ENCODE measurements around the gene NFASC.

Gene NFASC

GRCh38 chr1:205016584-205016983 lies 145.9 kb downstream of the NFASC start:
- no peak for DNase-seq

- DNase-seq: no peak
Measured at GRCh38 chr1:205017001-205017400, 146.3 kb downstream of the NFASC start.

DNA sequence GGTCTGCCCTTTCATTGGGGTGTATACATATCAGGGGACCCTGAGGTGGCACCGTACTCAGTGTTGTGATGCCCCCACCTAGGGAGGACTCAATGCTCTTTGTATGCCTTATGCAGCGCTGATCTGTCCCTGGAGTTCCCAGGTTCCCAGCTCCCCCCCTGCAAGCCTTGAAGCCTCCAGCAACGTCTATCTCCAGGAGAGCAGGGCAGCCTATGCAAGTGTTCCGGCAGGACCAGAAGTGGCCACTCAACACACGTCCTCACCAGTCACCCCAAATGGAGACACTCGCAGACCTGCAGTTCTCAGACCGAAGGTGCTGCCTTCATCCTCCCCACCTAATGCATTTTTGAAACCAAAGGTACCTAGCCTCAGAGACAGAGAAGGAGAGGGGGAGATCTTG lies 147.1 kb downstream of the NFASC start:
- DNase-seq: no peak

DNA sequence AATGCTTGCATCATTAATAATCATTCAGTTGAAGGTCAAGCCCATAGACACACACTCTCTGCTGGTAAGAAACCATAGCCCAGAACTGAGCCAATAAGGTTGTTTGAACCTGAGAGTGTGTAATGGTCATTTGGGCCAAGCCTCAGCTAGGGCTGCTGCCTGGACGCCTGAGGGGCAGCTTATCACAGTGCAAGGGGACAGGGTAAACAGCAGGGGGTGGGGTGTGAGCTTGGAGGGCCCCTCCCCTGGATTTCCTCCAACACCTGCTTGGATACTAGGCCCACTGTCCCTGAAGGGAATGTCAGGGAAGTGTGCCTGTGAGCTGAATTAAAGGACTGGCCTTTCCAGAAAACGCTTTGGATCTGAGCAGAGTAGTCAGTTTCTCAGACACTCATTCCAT lies 147.7 kb downstream of the NFASC start:
- no peak for DNase-seq

DNA sequence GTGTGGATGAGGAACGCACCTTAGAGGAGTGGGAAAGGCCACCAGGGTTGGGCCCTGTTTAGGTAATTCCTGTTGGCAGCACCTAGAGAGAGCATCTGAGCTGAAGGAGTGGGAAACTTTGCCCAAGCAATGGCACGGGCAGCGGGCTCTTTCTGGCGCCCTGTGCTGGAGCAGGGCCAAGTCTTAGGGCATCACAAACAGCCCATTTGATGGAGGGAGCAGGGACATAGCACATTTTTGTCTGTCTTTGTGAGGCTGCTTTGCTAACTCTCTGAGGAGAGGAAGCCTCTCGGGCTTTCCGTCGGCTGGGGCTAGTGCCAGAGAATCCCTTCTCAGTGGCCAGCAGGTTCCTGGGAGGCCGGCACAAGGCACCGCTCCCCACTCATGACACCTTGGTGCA lies 149.8 kb downstream of the NFASC start:
- DNase-seq: no peak

- DNase-seq: no peak
Measured at GRCh38 chr1:205024679-205025078, 154.0 kb downstream of the NFASC start.

DNA sequence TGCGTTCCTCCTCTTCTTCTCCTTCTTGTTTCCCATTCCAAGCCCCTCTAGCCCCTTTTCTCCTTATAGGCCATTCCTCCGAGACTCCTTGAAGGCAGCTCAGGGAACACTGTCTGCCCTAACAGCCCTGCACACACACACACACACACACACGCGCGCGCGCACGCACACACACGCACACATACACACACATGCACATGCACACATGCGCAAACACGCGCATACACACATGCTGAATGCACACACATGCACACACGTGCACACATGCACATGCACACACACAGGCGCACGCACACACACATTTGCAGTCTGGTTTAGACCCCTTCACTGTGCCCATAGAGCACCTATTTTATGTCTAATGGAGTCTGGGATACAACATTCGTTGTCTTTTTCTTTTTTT lies 154.6 kb downstream of the NFASC start:
- DNase-seq: no peak

DNA sequence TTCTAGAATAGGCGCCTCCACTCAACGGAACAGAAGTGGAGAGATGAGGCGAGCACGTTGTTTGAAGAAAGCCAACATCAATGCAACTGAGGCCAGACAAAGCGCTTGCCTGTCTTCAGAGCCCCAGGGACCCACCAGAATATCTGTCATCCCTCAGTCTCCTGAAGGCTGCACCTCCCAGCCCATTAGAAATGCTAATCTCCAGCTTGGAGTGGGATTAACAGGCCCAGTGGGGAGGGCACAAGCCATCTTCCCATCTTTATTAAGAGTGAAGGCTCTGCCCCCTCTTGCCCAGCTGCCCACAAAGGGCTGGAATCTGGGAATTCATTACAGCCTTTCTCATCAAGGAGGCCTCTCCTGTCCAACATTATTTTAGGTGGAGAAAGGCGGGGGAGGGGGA lies 155.5 kb downstream of the NFASC start:
- DNase-seq: no peak

- DNase-seq: no peak
Measured at GRCh38 chr1:205028390-205028789, 157.7 kb downstream of the NFASC start.

DNA sequence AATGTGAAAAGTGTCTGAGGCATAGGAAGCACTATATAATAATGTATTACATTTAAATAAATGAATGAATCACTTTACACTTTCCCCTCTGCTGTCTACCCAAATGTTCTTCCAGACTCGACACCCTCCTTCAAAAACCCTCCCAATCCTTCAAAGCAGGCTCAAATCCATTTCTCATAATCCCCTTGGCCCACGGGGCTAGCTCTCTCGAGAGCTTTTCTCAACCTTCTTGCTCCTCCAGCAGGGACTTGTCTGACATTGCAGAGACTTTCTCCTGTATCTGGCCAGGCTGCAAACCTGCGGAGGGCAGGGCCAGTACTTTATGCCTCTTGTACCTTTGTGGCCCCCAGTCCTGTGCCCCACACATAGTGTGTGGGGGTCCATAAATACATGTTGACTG lies 158.3 kb downstream of the NFASC start:
- no peak for DNase-seq

DNA sequence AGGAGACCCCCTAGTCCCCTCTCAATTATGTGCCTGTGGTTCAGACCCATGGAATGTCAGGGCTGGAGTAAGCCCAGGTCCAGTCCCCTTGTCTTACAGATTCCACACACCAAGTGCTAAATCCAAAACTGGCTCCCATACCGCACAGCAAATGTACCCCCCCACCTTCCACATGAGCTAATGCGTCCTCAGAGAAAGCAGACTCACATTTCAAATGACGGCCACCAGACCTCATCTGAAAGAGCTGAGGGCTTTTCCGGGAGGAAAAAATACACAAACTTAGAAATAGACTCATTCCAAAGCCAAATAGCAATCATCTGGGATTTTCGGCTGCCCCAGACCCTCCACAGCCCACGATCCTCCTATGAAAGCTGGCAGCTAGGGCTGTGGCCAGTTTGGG lies 159.6 kb downstream of the NFASC start:
- no peak for DNase-seq

- DNase-seq: no peak
Measured at GRCh38 chr1:205030896-205031295, 160.2 kb downstream of the NFASC start.

DNA sequence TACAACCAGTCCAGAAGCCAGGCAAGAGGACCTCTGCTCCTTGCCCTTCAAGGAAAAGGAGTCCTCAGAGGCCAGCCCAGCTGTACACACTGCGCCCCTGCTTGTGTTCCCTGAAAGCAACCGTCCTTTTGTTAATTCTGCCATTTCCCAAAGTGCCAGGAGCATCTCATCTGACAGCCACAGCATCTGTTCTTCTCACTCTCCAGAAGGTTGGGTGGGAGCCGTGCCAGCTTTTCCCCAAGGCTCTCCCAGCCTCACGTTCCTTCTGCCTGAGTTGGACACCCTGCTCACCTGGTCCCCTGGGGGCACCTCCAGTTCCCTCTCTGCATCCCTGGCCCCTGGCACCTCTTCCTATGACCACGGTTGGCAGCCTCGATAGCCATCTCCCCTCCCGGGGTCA lies 161.8 kb downstream of the NFASC start:
- DNase-seq: no peak

DNA sequence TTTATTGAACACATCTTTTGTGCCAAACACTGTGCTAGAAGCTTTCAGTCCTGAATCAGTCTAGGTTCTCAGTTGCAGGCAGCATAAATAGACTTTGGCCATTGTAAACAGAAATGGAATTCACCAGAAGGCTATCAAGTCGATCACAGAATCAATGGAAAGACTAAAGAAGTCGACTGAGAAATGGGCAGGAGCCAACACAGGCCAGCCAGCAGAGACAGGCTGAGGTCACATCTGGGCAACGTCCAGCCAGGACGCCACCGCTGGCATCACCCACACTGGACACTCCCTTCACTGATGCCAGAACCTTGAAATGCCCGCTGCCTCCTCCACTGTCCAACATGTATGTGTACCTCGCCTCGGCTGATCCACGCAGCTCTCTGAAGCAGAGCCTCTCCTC lies 166.9 kb downstream of the NFASC start:
- no peak for DNase-seq

DNA sequence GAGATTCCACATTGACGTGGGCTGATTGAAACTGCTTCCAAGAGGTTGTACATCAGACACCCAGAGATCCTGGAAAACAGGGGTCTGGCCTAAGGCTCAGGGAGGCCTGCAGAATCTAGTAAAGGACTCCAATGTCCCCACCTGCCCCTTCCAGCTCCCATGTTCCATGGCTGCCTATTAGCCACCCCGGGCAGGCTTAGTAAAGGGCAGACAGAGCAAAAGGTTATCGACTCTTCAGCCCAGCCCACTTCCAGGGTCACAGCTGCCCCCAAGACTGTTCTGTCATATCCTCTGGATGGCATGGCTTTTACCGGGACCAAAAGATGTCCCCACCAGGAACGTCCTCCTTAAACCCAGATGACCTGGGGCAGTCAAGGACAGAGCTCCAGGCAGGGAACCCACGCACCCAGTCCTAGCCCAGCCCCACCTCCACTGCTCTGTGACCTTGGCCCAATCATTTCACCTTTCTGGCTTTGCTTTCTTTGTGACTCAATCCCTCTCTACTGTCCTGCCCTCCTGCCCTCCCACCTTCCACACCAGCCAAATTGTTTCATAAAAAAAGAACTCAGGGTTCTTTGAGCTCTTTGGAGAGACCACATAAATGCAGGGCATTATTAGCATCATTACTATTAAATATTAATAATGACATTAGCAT lies 167.6 kb downstream of the NFASC start:
- DNase-seq: no peak

GRCh38 chr1:205041001-205041715 lies 170.5 kb downstream of the NFASC start:
- no peak for DNase-seq

GRCh38 chr1:205041998-205042910 lies 171.6 kb downstream of the NFASC start:
- no peak for DNase-seq

DNA sequence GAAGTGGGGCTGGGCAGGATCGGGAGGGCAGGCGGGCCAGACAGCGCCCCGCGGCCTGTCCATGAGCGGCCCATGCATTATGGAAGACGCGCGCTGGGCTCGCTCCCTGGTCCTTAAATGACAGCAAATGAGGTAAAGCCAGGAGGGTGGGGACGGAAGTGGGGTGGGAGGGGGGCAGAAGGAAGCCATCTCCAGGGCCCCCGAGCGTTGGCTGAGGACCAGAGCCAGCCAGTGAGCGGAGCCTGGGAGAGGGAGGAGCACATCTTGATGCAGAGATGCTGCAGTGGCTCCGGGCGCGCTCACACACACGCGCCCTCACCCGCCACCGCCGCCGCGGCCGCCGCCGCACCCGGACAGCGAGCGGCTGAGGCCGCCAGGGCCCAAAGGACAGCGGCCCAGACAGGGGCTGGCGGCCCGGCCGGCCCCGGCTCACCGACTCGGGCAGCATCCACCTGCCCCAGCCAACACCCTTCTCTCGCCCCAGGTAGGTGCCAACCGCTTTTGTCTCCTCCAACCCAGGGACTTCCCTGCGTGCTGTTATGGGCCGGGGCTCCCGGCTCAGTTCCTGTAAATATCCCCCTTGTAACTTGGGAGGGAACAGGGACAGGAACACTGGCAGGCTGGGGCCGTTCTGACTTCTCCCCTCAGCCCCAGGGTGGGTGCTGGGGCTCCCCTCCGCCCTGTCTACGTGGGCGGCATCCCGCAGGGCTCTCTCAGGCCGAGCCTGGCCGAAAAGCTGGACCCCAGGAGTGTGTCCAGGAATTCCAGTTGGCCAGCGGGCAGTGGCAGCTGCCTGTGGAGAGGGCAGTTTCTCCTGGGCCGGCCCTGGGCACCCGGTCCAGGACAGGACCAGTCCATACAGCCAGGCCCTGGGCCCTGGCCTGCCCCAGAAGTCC lies 172.5 kb downstream of the NFASC start, which contains the start of gene CNTN2:
Gene CNTN2, plus strand, starts transcription at position 302 of the 896 bp plus-strand sequence. CDS start 9,974 bp downstream, outside the sequence.
- no peak for DNase-seq

DNA sequence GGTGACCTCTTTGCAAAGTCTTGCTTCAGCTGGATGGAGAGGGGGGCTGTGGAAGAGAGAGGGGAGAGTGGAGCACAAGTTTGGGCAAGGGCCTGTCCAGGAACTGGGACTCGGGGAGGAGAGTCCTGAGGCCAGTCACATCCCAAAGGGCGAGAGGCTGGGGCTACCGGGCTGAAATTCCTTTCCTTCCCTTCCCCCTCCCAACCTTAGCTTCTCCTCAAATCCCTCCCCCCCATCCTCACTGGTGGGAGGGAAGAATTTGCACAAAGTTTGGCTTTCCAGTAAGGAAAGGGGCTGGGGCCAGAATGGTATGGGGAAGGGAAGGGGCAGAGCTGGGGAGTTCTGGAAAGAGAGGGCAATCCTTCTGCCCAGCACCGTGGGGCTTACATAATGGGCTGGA lies 173.2 kb downstream of the NFASC start:
- DNase-seq: no peak

GRCh38 chr1:205044741-205045140 lies 174.1 kb downstream of the NFASC start:
- no peak for DNase-seq

GRCh38 chr1:205045146-205045545 lies 174.5 kb downstream of the NFASC start:
- no peak for DNase-seq

GRCh38 chr1:205046870-205047269 lies 176.2 kb downstream of the NFASC start:
- no peak for DNase-seq
